Sigmoid colon (tissue), 4 donors: Measurements from ENCODE around the gene CDK15.

Source experiments
- EP300 ChIP-seq, 4 donors: sonication (generic); formaldehyde crosslinking; IDR thresholded peaks; one replicate each; pipeline ENCODE4 v1.6.1; 2017; ENCODE audit warnings: antibody characterized with exemption in 4 of 4
- TF ChIP-seq, protein P1 (sequence below), 4 experiments: fragments of 450-650 bp in 3 of 4; fragments of 200-600 bp in 1 of 4; IDR thresholded peaks; one replicate each; pipeline ENCODE4 v1.5.1; 2016 to 2019; ENCODE audit warnings: antibody characterized with exemption in 4 of 4, mild to moderate bottlenecking in 3 of 4, moderate library complexity in 2 of 4

DNA sequence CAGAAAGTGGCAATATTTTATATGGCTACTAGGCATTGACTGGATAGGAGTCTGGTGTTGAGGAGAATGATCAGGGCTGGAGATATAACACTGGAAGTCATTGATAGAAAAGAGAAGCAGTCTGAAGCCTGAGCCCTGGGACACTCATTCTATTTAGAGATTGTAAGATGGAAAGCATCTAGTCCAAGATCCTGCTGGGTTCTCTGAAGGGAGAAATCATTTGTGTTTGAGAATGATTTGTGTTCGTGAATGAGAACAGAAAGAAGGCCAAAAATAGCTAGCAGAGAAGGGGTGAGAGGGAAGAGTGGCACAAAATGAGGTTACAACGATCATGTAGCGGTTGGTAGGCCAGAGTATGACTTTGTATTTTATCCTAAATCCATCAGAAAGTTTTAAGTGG, 18.0 kb upstream of the CDK15 start:
- no peak for TF ChIP-seq EP300 (IDR thresholded peaks at IDR 0.05)
- TF ChIP-seq, protein P1, sequence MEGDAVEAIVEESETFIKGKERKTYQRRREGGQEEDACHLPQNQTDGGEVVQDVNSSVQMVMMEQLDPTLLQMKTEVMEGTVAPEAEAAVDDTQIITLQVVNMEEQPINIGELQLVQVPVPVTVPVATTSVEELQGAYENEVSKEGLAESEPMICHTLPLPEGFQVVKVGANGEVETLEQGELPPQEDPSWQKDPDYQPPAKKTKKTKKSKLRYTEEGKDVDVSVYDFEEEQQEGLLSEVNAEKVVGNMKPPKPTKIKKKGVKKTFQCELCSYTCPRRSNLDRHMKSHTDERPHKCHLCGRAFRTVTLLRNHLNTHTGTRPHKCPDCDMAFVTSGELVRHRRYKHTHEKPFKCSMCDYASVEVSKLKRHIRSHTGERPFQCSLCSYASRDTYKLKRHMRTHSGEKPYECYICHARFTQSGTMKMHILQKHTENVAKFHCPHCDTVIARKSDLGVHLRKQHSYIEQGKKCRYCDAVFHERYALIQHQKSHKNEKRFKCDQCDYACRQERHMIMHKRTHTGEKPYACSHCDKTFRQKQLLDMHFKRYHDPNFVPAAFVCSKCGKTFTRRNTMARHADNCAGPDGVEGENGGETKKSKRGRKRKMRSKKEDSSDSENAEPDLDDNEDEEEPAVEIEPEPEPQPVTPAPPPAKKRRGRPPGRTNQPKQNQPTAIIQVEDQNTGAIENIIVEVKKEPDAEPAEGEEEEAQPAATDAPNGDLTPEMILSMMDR (IDR thresholded peaks at IDR 0.05), result no peak
